GM11168 (cell line): ENCODE measurements around the gene IPO11.
"Not testable (repeated sequence)": the region's sequence is repeated elsewhere in the genome, so short reads cannot be mapped to it uniquely, and the experiment has no call there.

ENCODE experiments used
- in situ Hi-C: fragments of 300-500 bp; cut with MboI; formaldehyde crosslinking; loops from one replicate; pipeline ENCODE4 v1.12.0; 2022; ENCODE audit warnings: low sequenced_read_pairs; ENCODE audit not compliant: unreplicated experiment

IPO11 gene

DNA sequence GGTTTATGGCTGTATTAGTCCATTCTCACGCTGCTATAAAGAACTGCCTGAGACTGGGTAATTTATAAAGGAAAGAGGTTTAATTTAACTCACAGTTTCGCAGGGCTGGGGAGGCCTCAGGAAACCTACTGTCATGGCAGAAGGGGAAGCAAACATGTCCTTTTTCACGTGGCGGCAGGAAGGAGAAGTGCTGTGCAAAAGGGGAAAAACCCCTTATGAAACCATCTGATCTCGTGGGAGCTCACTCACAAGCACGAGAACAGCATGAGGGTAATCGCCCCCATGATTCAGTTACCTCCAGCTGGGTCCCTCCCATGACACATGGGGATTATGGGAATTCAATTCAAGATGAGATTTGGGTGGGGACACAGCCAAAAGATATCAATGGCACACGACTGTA is 180.0 kb downstream of the IPO11 start:
- in situ Hi-C loops = no loop called here

DNA sequence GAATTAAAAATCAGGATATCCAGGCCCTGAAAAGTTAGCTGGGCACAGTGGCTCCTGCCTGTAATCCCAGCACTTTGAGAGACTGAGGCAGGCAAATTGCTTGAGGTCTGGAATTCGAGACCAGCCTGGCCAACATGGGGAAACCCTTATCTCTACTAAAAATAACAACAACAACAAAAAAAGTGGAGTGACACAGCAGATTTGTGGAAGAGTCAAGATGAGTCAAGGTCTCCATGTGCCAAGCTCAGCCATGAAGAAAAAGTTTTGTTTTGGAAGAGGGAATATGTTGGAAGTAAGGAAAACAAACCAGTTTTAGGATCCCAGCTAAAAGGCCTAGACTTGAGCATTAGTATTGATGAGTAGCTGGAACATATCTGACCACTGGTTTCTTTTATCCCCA is 180.8 kb downstream of the IPO11 start:
- in situ Hi-C loops = no loop called here

DNA sequence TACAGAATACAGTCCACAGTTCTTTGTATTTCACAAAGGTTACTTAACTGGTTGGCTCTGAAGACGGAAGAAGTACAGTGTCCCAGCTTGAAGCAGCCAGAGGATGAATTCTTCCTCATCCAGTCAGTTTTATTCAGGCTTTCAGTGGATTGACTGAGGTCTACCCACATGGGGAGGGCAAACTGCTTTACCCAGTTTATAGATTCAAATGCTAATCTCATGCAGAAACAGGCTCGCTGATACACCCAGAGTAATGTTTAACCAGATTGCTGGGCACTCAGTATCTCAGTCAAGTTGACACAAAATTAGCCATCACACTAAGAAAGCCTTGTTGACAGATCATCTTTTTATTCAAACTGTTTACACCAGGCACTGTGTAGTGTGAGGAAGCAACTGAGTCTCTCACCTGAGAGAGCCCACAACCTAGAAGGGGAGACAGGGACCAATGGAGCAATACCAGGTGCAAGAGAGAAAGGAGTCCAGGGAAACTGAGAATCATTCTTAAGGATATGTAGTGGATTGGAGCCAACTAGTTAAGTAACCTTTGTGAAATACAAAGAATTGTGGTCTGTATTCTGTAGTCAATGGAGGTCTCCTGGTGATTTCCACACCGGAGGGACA is 181.9 kb downstream of the IPO11 start:
- in situ Hi-C loops = no loop called here

DNA sequence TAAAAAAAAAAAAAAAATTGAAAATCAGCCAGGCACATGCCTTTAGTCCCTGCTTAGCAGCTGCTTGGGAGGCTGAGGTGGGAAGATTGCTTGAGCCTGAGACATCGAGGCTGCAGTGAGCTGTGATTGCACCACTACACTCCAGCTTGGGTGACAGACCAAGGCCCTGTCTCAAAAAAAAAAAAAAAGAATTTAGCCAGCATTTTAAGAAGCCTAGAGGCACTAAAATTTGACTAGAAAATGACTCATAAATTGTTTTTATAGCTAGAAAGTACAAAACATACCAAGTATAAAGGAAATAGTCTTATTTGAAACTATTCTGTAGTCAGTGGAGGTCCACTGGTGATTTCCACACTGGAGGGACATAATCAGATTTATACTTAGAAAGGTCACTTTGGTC is 183.5 kb downstream of the IPO11 start:
- in situ Hi-C loops = no loop called here

DNA sequence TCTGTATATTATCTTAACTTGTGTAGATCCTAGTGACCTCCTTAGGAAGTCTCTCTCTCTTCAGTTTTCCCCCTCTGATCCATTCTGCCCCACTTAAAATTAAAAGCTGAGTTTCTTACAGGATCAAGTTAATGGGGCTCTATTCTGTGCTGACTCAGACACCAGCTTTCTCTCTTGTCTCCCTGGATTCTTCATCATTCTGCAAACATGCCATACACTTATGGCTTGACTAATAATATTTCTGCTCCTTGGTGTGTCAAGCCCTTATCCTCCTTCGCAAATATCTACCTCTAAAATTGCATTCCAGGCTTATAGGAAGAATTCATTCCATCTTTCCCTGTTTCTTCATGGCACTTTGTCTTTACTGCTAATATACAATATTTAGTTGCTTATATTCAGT is 184.1 kb downstream of the IPO11 start:
- in situ Hi-C loops = no loop called here

DNA sequence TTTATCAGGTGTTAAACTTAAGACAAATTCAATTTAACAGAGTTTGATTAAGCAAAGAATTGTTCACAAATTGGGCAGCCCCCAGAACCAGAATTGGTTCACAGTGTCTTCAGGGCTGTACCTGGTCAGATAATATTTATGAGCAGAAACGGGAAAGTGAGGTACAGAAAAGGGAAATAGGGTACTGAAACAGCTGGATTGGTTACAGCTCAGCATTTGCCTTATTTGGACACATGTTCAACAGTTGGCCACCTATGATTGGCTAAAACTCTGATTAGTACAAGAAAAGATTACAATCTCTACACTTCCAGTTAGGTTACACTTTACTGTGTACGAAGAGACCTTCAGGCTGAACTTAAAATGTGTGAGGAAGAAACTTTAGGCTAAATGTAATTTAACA is 184.8 kb downstream of the IPO11 start:
- in situ Hi-C loops = no loop called here

DNA sequence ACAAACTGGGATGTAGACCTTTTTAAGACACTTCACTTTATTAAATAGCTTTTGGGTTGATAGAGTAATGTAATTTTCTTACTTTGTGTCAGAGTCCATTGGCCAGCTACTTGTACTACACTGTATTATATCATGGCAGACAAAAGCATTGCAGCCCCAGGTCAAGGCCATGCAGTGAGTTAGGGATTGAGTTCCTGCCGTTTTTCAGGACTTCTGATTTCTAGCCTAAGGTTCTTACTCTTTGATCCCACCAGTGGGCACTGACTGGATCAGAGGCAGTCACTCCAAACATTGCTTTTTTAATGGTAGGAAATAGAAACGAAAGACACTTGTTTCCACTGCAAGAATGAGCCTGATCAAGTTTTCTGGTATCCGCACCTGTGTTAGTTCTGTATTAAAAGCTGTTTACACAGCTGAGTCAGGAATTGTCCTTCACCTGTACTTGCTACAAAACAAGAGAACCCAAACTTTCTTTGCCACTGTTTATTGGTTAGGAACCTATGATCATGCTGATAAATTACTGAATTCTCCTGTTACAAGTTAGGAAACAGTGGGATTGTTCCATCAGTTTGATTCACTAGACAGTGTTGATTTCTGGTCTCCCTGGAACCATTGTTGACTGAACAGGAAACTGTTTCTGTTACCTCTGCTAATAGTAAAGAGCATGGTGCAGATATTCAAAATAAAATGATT is 188.1 kb downstream of the IPO11 start:
- in situ Hi-C loops = no loop called here

DNA sequence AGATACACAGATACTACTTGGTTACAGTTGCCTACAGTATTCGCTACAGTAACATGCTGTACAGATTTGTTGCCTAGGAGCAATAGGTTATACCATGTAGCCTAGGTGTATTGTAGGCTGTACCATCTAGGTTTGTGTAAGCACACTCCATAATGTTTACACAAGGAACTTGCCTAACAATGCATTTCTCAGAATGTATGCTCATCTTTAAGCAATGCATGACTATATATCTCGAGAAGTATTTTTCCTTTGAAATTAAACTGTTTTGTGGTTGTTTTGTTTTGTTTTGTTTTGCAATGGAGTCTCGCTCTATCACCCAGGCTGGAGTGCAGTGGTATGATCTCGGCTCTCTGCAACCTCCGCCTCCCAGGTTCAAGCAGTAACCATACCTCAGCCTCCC is 191.4 kb downstream of the IPO11 start:
- in situ Hi-C loops = no loop called here

DNA sequence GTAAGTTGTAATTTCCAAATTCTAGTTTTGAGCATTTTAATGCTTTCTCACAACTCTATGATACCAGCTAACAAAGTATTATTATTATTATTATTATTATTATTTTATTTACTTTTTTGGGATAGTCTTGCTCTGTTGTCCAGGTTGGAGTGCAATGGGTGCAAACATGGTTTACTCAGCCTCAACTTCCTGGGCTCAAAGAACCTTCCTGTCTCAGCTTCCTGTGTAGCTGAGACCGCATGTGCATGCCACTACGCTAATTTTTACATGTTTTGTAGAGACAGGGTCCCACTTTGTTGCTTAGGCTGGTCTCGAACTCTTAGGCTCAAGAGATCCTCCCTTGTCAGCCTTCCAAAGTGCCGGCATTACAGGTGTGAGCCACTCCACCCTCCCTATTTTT is 193.1 kb downstream of the IPO11 start:
- in situ Hi-C loops = no loop called here

DNA sequence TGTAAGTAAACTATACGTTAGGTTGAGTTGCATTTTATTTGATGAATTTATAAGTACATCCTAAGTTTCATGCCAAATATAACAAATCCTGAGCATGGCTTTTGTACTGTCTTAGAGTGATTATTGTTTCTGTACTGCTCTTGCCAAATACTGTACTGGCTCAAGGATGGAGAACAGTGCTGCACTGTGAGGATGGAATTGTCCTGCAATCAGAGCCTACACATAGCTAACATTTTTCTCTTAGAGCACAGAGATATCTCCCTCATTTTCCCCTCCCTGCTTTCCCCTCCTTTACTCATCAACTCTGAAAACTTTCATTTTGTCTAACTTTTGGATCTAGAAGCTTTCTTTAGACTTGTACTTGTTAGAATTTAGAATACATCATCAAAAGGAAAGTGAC is 194.3 kb downstream of the IPO11 start:
- in situ Hi-C loops = no loop called here

DNA sequence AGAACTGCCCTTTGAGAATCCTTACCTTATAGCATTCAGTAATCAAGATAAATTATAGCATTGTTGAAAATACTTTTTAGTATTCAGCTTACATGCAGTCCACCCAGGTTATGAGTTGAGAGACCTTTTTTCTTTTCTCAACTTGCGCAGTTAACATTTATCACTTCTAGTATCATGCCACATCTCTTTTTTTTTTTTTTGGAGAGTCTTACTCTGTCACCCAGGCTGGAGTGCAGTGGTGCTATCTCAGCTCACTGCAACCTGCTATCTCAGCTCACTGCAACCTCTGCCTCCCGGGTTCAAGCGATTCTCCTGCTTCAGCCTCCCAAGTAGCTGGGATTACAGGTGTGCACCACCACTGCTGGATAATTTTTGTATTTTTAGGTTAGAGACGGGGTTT is 195.1 kb downstream of the IPO11 start:
- in situ Hi-C loops = no loop called here

DNA sequence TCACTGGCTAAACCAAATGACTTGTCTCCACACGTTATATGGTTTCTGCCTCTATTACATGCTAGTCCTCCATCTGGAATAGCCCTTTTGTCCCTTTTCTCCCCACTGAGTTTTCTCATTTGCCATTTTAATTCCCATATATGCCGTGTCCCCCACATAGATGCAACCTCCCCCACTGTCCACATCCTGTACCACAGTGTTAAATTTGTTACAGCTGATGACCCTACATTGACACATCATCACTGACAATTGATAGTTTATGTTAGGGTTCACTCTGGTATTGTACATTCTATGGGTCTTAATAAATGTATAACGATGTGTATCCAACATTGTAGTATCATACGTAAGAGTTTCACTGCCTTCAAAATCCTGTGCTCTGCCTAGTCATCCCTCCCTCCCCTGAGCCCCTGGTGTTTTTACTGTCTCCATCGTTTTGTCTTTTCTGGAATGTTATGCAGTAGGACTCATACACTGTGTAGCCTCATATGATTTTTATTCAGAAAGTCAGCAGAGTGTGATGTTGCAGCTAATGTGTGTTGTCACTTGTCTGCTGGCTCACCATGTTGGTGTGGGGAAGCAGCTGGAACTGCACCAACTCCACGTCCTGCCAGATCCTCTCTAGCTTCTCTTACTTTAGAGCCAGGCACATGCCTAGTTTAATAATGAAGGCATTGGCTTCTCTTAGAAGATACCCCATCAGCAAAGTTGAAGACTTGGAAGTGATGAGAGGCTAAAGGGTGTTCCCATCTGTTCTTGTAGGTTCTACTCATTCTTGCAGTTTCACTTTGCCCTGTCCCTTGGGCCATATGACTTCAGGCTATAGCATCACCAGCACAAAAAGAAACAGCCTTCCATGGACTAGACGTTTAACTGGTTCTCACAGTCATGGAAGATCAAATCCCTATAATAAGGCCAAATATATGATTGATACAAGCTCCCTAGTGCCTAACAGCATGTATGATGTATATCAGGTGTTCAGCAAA is 196.3 kb downstream of the IPO11 start:
- in situ Hi-C loops = no loop called here

DNA sequence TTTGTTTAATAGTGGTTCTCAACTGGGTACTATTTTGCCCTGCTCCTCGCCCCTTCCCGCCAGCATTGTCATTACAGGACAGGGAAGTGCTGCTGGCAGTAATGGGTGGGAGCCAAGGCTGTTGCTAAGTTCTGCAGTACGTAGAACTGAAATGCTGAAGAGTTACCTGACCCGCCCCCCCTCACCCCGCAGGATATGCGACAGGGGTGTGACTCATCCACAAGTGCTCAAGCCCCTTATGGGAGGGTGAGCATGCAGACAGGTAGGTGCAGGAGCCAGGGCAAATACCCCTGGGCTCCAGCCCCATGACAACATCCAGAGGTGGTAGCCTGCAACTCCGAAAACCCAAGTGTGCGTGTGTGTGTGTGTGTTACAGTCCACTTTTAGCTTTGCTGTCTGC is 201.8 kb downstream of the IPO11 start:
- in situ Hi-C loops = no loop called here

DNA sequence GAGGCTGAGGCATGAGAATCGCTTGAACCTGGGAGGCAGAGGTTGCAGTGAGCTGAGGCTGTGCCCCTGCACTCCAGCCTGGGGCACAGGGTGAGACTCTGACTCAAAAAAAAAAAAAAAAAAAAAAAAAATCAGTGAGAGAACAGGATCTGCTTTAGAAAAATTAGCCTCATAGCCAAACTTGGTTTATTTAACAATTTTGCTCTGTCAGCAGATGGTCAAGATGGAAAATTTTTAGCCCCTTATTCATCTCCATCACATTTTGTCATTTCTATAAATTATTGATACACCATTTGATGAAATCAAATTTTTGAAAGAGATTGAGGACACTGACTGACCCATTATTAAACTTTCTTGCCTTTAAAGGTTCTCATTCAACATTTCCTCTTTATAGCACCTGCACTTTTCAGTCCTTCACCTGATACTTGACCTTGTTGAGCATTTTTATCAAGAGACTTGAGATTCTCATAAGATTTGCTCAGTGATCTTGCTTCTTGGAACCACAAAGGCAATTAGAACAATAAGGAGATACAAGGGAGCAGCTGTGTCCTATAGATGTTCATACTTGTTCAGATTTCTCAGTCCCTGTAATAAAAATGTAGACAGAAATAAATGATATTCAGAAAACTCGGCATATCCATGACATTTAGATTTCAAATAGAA is 204.2 kb downstream of the IPO11 start:
- in situ Hi-C loops = no loop called here

DNA sequence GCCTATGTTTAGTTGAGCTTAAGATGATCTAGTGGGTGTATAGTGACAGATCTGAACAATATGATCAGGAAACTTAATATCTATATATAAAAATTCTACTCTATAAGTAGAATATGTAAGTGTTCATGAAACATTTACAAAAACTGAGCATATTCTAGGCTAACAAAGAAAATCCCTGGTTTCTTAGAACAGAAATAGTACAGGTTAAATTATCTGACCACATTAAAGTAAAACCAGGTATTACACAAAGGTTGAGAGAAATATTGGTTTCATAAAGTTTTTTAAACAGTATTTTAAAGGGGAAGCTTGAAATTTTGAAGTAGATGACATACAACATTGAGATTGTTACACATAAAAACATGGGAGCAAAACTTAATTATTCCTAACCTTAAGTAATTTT is 205.4 kb downstream of the IPO11 start:
- in situ Hi-C loops = no loop called here

DNA sequence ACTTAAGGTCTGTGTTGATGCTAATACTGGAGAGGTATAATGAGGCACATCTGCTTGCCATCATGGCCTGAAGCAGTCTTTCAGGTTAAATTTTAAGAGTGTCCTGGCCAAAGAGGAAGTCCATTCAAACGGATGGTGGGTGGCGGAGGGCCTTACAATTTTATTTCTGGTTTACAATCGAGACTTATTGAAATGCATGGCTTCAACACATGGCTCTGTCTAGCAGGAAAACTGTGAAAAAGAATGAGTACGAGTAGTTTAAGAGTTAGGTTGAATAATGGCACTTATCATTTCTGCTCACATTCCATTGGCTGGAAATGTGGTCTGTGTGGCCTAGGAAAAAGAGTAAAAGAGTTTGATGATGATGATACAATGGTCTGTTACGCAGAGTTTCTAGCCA is 208.2 kb downstream of the IPO11 start:
- in situ Hi-C loops = no loop called here

DNA sequence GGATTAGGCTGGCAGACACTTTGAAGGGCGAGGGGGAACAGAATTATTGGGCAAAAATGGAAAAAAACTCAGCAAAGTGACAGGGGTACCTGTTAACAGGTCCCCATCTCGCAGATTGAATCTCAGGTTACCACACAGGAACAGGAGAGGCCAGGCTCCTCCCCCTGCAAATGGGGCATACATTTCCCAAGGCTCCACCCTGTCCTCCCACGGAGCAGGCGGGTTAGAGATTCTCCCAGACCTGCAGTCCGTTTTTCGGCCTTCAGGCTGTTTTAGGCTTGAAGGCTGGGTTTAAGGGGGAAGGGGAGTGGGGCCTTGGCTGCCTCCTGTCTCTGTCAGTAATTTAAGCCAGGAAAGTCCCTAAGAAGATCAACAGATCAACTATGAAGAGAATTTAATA is 208.7 kb downstream of the IPO11 start:
- in situ Hi-C loops = no loop called here

DNA sequence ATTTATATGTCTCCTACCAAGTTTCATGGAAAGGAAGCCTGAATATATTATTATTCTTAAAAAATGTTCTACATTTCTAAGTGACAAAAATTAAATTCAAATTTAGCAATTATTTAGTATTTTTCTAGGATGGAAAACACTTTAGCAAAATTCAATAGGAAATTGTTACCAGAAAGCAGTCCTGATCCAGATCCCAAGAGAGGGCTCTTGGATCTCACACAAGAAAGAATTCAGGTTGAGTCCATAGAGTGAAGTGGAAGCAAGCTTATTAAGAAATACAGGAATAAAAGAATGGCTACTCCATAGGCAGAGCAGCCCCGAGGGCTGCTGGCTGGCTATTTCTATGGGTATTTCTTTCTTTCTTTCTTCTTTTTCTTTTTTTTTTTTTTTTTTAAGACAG is 210.7 kb downstream of the IPO11 start:
- in situ Hi-C loops = no loop called here

DNA sequence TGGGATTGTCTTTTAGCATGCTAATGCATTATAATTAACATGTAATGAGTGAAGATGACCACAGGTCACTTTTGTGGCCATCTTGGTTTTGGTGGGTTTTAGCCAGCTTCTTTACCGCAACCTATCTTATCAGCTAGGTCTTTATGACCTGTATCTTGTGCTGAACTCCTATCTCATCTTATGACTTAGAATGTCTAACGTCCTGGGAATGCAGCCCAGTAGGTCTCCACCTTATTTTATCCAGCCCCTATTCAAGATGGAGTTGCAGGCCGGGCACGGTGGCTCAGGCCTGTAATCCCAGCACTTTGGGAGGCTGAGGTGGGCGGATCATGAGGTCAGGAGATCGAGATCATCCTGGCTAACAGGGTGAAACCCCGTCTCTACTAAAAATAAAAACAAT is 211.9 kb downstream of the IPO11 start:
- in situ Hi-C loops = not testable (repeated sequence)

DNA sequence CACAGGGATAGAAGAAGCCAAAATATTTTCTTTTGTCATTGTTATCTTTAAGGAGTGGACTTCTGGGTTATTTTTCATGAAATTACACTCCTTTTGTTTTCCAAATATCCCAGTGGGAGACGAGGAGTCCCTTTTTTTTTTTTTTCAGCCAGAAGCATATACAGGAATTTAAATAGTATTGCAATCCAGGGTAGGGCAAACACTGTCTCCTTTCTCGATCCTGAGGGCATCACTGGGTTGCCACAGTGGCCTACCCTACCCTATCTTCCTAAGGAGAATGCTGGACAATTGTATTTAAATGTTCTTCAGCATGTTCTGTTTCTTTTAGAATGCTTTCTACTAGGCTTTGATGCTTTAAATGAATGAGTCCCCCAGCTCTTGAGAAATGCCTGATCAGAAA is 214.0 kb downstream of the IPO11 start:
- in situ Hi-C loops = no loop called here

DNA sequence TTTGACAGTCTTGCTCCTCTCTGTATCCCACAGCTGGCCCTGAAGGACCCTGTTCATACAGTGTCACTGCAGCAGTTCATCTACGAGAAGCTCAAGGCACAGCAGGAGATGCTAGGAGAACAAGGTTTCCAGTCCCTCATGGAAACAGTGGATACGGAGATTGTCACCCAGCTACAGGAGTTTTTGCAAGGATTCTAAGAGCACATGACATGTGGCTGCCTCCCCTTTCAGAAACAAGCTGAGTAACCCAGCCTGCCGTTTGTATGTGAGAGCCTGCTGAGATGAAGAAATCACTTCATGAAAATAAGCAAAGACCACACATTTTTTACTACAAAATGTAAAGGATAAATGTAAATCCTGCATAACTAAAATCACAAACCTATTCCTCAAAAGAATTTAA is 214.6 kb downstream of the IPO11 start:
- in situ Hi-C loops = no loop called here
